ENCODE data around the gene ANAPC10. TPM values are rescaled to one million over a fixed set of nuclear protein-coding genes. Genes with fewer than 3 reads are reported as not detected.

Gene ANAPC10
- total and polyA plus RNA-seq, 2 donors (not counting 3 experiments of a cell fraction or from before 2014, with no cell fraction given), result 15.7 to 24.0 TPM

DNA sequence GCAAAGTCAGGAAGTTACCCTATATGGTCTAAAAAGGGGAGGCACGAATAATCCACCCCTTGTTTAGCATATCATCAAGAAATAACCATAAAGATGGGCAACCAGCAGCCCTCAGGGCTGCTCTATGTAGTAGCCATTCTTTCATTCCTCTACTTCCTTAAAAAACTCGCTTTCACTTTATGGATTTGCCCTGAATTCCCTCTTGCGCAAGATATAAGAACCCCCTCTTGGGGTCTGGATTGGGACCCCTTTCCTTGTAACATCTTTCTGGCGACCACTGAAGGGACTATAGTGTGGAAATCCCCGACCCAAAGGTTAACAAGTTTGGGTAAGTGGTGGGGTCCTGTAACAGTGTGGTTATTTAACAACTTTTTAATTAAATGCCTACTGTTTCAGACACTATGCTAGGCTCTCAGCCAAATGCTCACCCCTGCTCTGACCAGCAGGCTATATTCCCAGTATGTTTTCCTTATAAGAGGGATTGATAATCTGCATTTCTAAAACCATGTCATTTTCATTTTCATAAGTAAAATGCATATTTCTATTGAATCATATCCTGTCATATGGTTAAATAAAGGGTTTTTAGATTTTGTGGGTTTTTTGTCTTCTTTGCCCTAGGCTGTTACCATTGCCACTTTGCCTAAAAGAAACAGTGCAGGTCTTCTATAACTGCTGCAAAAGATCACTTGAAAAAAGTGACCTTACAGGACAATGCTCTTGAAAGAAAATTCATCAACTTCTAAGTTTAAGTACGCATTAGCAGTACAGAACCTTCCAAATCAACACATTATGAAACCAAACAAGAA, 41.5 kb downstream of the ANAPC10 start:
- no peak for DNase-seq (ENCODE audit: low read depth, low spot score)
- H4K20me1 ChIP-seq (replicated peaks; ENCODE audit: control insufficient read depth, extremely low read depth, insufficient read depth, low read length), result no peaks in the 10 kb centered on the region
- dilution Hi-C loops (cut with MboI; ENCODE audit: extremely low pct_ligation_motif_present, low sequenced_read_pairs) (no loop called here), intact Hi-C loops (cut with micrococcal nuclease) (no loop called here)
- H3K4me3 ChIP-seq (replicated peaks in 1 of 3; ENCODE audit: insufficient read depth in 1 of 3, low read depth in 1 of 3, low read length in 3 of 3), result no peak overlapping the region
- ChIA-PET POLR2A (no interaction called here), CTCF (no interaction called here)
- H2AFZ ChIP-seq (ENCODE audit: low read depth, low read length), result no peak overlapping the region
- H3K9me1 ChIP-seq (replicated peaks; ENCODE audit: control insufficient read depth, extremely low read depth, insufficient read depth, low read length), result no peaks in the 10 kb centered on the region
- no peaks in the 10 kb centered on the region for H3K36me3 ChIP-seq (ENCODE audit: control insufficient read depth in 2 of 2, extremely low read depth in 1 of 2, insufficient read depth in 2 of 2, low read length in 2 of 2)
- H3K27ac ChIP-seq (ENCODE audit: insufficient read depth, low read depth, low read length), result no peak overlapping the region
- BruUV-seq (replicated peaks), result no TSS peak
- TF ChIP-seq, protein P1, sequence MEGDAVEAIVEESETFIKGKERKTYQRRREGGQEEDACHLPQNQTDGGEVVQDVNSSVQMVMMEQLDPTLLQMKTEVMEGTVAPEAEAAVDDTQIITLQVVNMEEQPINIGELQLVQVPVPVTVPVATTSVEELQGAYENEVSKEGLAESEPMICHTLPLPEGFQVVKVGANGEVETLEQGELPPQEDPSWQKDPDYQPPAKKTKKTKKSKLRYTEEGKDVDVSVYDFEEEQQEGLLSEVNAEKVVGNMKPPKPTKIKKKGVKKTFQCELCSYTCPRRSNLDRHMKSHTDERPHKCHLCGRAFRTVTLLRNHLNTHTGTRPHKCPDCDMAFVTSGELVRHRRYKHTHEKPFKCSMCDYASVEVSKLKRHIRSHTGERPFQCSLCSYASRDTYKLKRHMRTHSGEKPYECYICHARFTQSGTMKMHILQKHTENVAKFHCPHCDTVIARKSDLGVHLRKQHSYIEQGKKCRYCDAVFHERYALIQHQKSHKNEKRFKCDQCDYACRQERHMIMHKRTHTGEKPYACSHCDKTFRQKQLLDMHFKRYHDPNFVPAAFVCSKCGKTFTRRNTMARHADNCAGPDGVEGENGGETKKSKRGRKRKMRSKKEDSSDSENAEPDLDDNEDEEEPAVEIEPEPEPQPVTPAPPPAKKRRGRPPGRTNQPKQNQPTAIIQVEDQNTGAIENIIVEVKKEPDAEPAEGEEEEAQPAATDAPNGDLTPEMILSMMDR (IDR thresholded peaks at IDR 0.05; ENCODE audit: extremely low read depth in 1 of 2, insufficient read depth in 1 of 2, low read depth in 1 of 2, low read length in 2 of 2), result no peak
- no peak for TF ChIP-seq EZH2 (IDR thresholded peaks at IDR 0.05; ENCODE audit: borderline replicate concordance, low read depth, low read length, severe bottlenecking)
- no peak for TF ChIP-seq FOS (IDR thresholded peaks at IDR 0.05; ENCODE audit: borderline replicate concordance, insufficient read depth, low read length)
- TF ChIP-seq POLR2A (IDR thresholded peaks at IDR 0.05; ENCODE audit: low read depth, low read length), result no peak
- no peak for TF ChIP-seq GATA2 (IDR thresholded peaks at IDR 0.05; ENCODE audit: insufficient read depth, insufficient read length, low read depth, low read length)
- TF ChIP-seq JUN (IDR thresholded peaks at IDR 0.05; ENCODE audit: borderline replicate concordance, insufficient read depth, insufficient read length, low read depth), result no peak
- TF ChIP-seq MYC (IDR thresholded peaks at IDR 0.05; ENCODE audit: low read depth, low read length), result no peak
- TF ChIP-seq, protein P2, sequence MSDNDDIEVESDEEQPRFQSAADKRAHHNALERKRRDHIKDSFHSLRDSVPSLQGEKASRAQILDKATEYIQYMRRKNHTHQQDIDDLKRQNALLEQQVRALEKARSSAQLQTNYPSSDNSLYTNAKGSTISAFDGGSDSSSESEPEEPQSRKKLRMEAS (IDR thresholded peaks at IDR 0.05; ENCODE audit: insufficient read depth, insufficient read length), result no peak
- no peak for TF ChIP-seq POLR2AphosphoS5 (IDR thresholded peaks at IDR 0.05; ENCODE audit: insufficient read depth, low read depth, low read length)
- no peaks in the 10 kb centered on the region for H3K9me3 ChIP-seq (replicated peaks; ENCODE audit: control insufficient read depth, insufficient read depth, low read length)
- no peaks in the 10 kb centered on the region for H3K27me3 ChIP-seq (ENCODE audit: control insufficient read depth in 2 of 2, insufficient read depth in 2 of 2, low read length in 2 of 2)
- H3K79me2 ChIP-seq (ENCODE audit: control insufficient read depth, insufficient read depth, low read length), result peaks cover 3% of the 10 kb centered on the region
- H3K9ac ChIP-seq (replicated peaks; ENCODE audit: extremely low read depth, insufficient read depth, low read length), result no peak overlapping the region
- no peaks in the 10 kb centered on the region for H3K4me1 ChIP-seq (ENCODE audit: control insufficient read depth, extremely low read depth, insufficient read depth, low read length)
- H3K4me2 ChIP-seq (ENCODE audit: insufficient read depth, low read length), result no peak overlapping the region
- no peak for FAIRE-seq

Measured in endothelial cell of umbilical vein (primary cell).